Activated T-helper 17 cell treated with anti-CD3 and anti-CD28 coated beads, Interleukin-2, amount 50 U/mL, for 72 hours (primary cell): Measurements from ENCODE around the gene ARHGAP10. TPM values are rescaled to one million over a fixed set of nuclear protein-coding genes. Genes with fewer than 3 reads are reported as not detected.

Experiments used
- ATAC-seq: fragments of 150-1000 bp; cut with Tn5 transposase; replicated peaks from 2 replicates; pipeline ENCODE4 v1.10.0; 2021; ENCODE audit warnings: mild to moderate bottlenecking, moderate library complexity
- H3K27ac Mint-ChIP-seq: one replicate; pipeline ENCODE4 v1.8.0; 2022; ENCODE audit warnings: mixed read lengths
- H3K27me3 Mint-ChIP-seq: one replicate; pipeline ENCODE4 v1.8.0; 2022; ENCODE audit warnings: mixed read lengths
- H3K36me3 Mint-ChIP-seq: one replicate; pipeline ENCODE4 v1.8.0; 2022; ENCODE audit warnings: low read depth, mild to moderate bottlenecking, mixed read lengths
- H3K4me1 Mint-ChIP-seq: one replicate; pipeline ENCODE4 v1.8.0; 2022; ENCODE audit warnings: mixed read lengths
- H3K4me3 Mint-ChIP-seq: one replicate; pipeline ENCODE4 v1.8.0; 2022; ENCODE audit warnings: mild to moderate bottlenecking, mixed read lengths
- H3K9me3 Mint-ChIP-seq: one replicate; pipeline ENCODE4 v1.8.0; 2022; ENCODE audit warnings: mixed read lengths
- total RNA-seq, 2 donors: library from RNA; stranded (reverse); gene quantifications; one replicate each; pipeline ENCODE4 v1.2.3, GENCODE V29; 2022

Gene ARHGAP10
- total RNA-seq, 2 donors from 2014 or later, result 11.1 to 14.7 TPM

GRCh38 chr4:147723326-147723725 is 8.6 kb upstream of the ARHGAP10 start:
- Mint-ChIP-seq H3K4me1 (no peaks in the 10 kb centered on the region), H3K9me3 (no peaks in the 10 kb centered on the region), H3K36me3 (no peaks in the 10 kb centered on the region), H3K4me3 (no peak overlapping the region), H3K27ac (no peak overlapping the region), H3K27me3 (no peaks in the 10 kb centered on the region)
- no peak for ATAC-seq

- Mint-ChIP-seq H3K36me3 (no peaks in the 10 kb centered on the region), H3K4me1 (peaks cover 5% of the 10 kb centered on the region), H3K27ac (no peak overlapping the region), H3K9me3 (no peaks in the 10 kb centered on the region), H3K27me3 (no peaks in the 10 kb centered on the region), H3K4me3 (no peak overlapping the region)
- ATAC-seq, result no peak
These were observed 7.3 kb upstream of the ARHGAP10 start for GRCh38 chr4:147724468-147725201.

GRCh38 chr4:147725673-147726072 is 6.2 kb upstream of the ARHGAP10 start:
- Mint-ChIP-seq H3K36me3 (no peaks in the 10 kb centered on the region), H3K4me3 (no peak overlapping the region), H3K9me3 (no peaks in the 10 kb centered on the region), H3K27ac (no peak overlapping the region), H3K4me1 (peaks cover 5% of the 10 kb centered on the region), H3K27me3 (no peaks in the 10 kb centered on the region)
- no peak for ATAC-seq

- Mint-ChIP-seq H3K4me3 (no peak overlapping the region), H3K27me3 (no peaks in the 10 kb centered on the region), H3K4me1 (peaks cover 5% of the 10 kb centered on the region), H3K27ac (no peak overlapping the region), H3K36me3 (no peaks in the 10 kb centered on the region), H3K9me3 (no peaks in the 10 kb centered on the region)
- ATAC-seq, result no peak
These were observed 4.3 kb upstream of the ARHGAP10 start for GRCh38 chr4:147727476-147728028.

GRCh38 chr4:147730333-147730732 is 1.6 kb upstream of the ARHGAP10 start:
- Mint-ChIP-seq H3K27ac (no peak overlapping the region), H3K4me3 (peak overlapping the region; percentile 10), H3K9me3 (no peaks in the 10 kb centered on the region), H3K4me1 (peaks cover 22% of the 10 kb centered on the region), H3K36me3 (no peaks in the 10 kb centered on the region), H3K27me3 (no peaks in the 10 kb centered on the region)
- ATAC-seq, result no peak

GRCh38 chr4:147732518-147733235 is 789 bp downstream of the ARHGAP10 start:
- H3K27me3 Mint-ChIP-seq, result no peaks in the 10 kb centered on the region
- H3K4me1 Mint-ChIP-seq, result peaks cover 33% of the 10 kb centered on the region
- H3K9me3 Mint-ChIP-seq, result no peaks in the 10 kb centered on the region
- peak overlapping the region; percentile 88 for H3K27ac Mint-ChIP-seq
- H3K4me3 Mint-ChIP-seq, result peak overlapping the region; percentile 92
- H3K36me3 Mint-ChIP-seq, result no peaks in the 10 kb centered on the region
- peak; percentile 36 for ATAC-seq

- no peaks in the 10 kb centered on the region for H3K27me3 Mint-ChIP-seq
- no peak for ATAC-seq
- H3K9me3 Mint-ChIP-seq, result no peaks in the 10 kb centered on the region
- peak overlapping the region; percentile 31 for H3K27ac Mint-ChIP-seq
- peak overlapping the region; percentile 92 for H3K4me3 Mint-ChIP-seq
- H3K36me3 Mint-ChIP-seq, result no peaks in the 10 kb centered on the region
- peaks cover 31% of the 10 kb centered on the region for H3K4me1 Mint-ChIP-seq
These were observed 1.9 kb downstream of the ARHGAP10 start for GRCh38 chr4:147733716-147734344.

GRCh38 chr4:147734496-147734895 is 2.6 kb downstream of the ARHGAP10 start:
- H3K36me3 Mint-ChIP-seq, result no peaks in the 10 kb centered on the region
- peak overlapping the region; percentile 92 for H3K4me3 Mint-ChIP-seq
- peaks cover 28% of the 10 kb centered on the region for H3K4me1 Mint-ChIP-seq
- ATAC-seq, result no peak
- no peaks in the 10 kb centered on the region for H3K27me3 Mint-ChIP-seq
- no peak overlapping the region for H3K27ac Mint-ChIP-seq
- no peaks in the 10 kb centered on the region for H3K9me3 Mint-ChIP-seq

GRCh38 chr4:147735413-147736301 is 3.8 kb downstream of the ARHGAP10 start:
- Mint-ChIP-seq H3K27ac (peak overlapping the region; percentile 18), H3K4me3 (peak overlapping the region; percentile 92), H3K36me3 (no peaks in the 10 kb centered on the region), H3K9me3 (no peaks in the 10 kb centered on the region), H3K4me1 (peaks cover 28% of the 10 kb centered on the region), H3K27me3 (no peaks in the 10 kb centered on the region)
- ATAC-seq, result no peak

GRCh38 chr4:147736458-147736857 is 4.6 kb downstream of the ARHGAP10 start:
- Mint-ChIP-seq H3K36me3 (no peaks in the 10 kb centered on the region), H3K9me3 (no peaks in the 10 kb centered on the region), H3K27me3 (no peaks in the 10 kb centered on the region), H3K4me3 (peak overlapping the region; percentile 92), H3K4me1 (peaks cover 28% of the 10 kb centered on the region), H3K27ac (no peak overlapping the region)
- ATAC-seq, result no peak

- H3K27ac Mint-ChIP-seq, result no peak overlapping the region
- no peaks in the 10 kb centered on the region for H3K9me3 Mint-ChIP-seq
- H3K4me3 Mint-ChIP-seq, result no peak overlapping the region
- H3K4me1 Mint-ChIP-seq, result peaks cover 28% of the 10 kb centered on the region
- no peaks in the 10 kb centered on the region for H3K27me3 Mint-ChIP-seq
- ATAC-seq, result no peak
- no peaks in the 10 kb centered on the region for H3K36me3 Mint-ChIP-seq
These were observed 5.7 kb downstream of the ARHGAP10 start for GRCh38 chr4:147737623-147738022.

- peaks cover 18% of the 10 kb centered on the region for H3K4me1 Mint-ChIP-seq
- no peak overlapping the region for H3K27ac Mint-ChIP-seq
- no peaks in the 10 kb centered on the region for H3K27me3 Mint-ChIP-seq
- H3K4me3 Mint-ChIP-seq, result no peak overlapping the region
- no peaks in the 10 kb centered on the region for H3K9me3 Mint-ChIP-seq
- ATAC-seq, result no peak
- no peaks in the 10 kb centered on the region for H3K36me3 Mint-ChIP-seq
These were observed 7.4 kb downstream of the ARHGAP10 start for GRCh38 chr4:147739239-147739823.

- Mint-ChIP-seq H3K4me3 (no peak overlapping the region), H3K36me3 (no peaks in the 10 kb centered on the region)
These were observed 8.3 kb downstream of the ARHGAP10 start for GRCh38 chr4:147740176-147740575.

More at GRCh38 chr4:147740176-147740575, 8.3 kb downstream of the ARHGAP10 start:
- Mint-ChIP-seq H3K27ac (no peak overlapping the region), H3K9me3 (no peaks in the 10 kb centered on the region), H3K27me3 (no peaks in the 10 kb centered on the region), H3K4me1 (peaks cover 12% of the 10 kb centered on the region)
- no peak for ATAC-seq
